Skin epidermis (tissue), 12 donors: ENCODE results near the gene EFHD1.
A peak's percentile ranks its signal among the peaks of the same experiment; 100 is the strongest.
"Not testable (repeated sequence)": the region's sequence is repeated elsewhere in the genome, so short reads cannot be mapped to it uniquely, and the experiment has no call there.

Experiments
- H3K27ac ChIP-seq, 21 experiments: fragments of 200-600 bp; sonication (generic) in 11 of 21; one replicate each; pipeline ENCODE4 v1.5.0; 2020; ENCODE audit warnings: mild to moderate bottlenecking in 3 of 21, inconsistent platforms in 2 of 21, moderate library complexity in 2 of 21
- H3K4me3 ChIP-seq, 7 experiments: fragments of 200-600 bp; sonication (generic) in 2 of 7; one replicate each; pipeline ENCODE4 v1.5.0; 2020; ENCODE audit warnings: inconsistent platforms in 2 of 7, mild to moderate bottlenecking in 2 of 7, moderate library complexity in 1 of 7

The EFHD1 gene

GRCh38 chr2:232613538-232614134, 19.8 kb upstream of the EFHD1 start:
- no peak overlapping the region for H3K4me3 ChIP-seq
- H3K27ac ChIP-seq, result no peak overlapping the region

DNA sequence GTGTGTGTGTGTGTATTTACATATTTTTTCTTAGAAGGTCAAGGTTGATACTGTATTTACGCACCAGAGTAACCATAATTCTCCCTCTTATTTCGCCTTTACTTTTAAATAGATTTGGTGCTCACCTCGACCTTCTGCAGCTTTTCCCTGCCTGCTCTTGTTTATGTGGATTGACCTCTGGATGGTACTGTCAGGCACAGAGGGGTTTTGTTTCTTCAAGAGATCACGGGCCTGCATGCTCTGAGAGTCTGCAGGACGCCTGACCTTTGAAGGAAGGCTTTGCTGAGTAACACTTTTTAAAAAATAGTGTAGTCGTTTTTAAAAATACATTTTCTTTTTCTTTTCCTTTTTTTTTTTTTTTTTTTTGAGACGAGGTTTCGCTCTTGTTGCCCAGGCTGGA, 18.1 kb upstream of the EFHD1 start:
- H3K27ac ChIP-seq, result no peak overlapping the region

GRCh38 chr2:232621186-232621585, 12.2 kb upstream of the EFHD1 start:
- no peak overlapping the region for H3K4me3 ChIP-seq
- H3K27ac ChIP-seq, result no peak overlapping the region

More for the DNA sequence above, 18.1 kb upstream of the EFHD1 start:
- H3K4me3 ChIP-seq, result no peak overlapping the region

- Histone ChIP-seq H3K4me3 (no peak overlapping the region), H3K27ac (no peak overlapping the region)
Observed at GRCh38 chr2:232622563-232622962, 10.8 kb upstream of the EFHD1 start.

DNA sequence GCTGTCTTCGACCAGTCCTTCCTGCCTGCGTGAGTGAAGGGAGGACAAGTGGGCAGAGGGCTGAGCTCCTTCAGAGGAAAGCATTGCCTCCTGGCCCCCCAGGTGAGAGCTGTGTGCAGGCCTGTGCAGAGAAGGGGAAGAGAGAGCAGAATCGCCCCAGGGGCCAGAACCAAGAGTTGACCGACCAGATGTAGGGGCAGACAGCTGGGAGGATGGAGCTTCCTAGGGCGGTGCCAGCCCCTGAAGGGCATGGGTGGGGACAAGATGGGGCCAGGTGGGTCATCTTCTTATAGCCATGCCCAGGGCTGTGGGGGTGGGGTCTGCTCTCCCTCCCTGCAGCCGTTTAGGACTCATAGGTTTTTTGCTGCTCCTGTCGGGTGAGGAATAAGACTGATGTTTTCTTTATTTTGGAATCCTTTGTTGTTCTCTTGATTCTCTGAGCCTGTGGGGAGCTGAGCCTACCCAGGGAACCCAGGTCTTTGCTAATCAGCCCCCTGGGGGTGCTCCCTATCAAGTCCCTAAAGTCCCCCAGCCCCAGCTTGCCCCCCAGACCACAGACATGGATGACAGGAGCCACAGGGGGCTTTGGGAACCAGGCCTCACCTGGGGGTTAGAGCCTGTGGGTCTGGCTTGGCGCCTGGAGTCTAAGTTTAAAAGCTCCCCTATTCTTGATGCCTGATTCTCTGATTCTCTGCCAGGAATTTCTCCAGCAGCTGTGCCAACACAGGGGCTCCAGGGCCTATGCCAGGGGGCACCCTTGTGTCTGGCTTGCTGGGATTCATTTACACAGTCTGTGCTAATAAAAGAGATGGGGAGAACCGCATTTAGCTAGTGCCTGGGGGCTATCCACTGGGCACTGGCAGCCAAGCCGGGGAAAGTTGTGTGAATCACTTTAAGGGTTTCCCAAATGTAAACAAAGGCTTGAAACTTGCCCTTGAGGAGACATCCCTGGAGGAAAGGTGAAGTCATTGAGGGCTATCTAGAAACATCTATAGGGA, 9.3 kb upstream of the EFHD1 start:
- Histone ChIP-seq H3K4me3 (no peak overlapping the region), H3K27ac (no peak overlapping the region)

DNA sequence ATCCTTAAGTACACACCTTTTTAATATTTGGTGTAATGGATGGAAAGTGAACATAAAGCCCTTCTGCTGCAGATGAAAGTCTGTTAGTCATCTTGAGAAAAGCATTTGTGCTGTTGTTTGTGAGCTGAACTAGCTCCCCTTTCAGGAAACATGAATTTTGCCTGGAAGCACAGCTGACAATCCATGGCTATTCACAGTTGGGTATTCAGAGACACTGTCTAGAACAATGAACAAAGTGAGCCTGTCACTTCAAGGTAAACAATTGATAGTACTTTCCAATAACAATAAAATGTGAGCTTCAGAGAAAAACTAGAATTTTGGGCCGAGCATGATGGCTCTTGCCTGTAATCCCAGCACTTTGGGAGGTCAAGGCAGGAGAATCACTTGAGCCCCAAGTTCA, 6.8 kb upstream of the EFHD1 start:
- no peak overlapping the region for H3K27ac ChIP-seq

GRCh38 chr2:232628466-232629128, 4.8 kb upstream of the EFHD1 start:
- no peak overlapping the region for H3K4me3 ChIP-seq
- H3K27ac ChIP-seq, result no peak overlapping the region

More for the DNA sequence above, 6.8 kb upstream of the EFHD1 start:
- no peak overlapping the region for H3K4me3 ChIP-seq

GRCh38 chr2:232629129-232629475, 4.3 kb upstream of the EFHD1 start:
- no peak overlapping the region for H3K4me3 ChIP-seq
- no peak overlapping the region for H3K27ac ChIP-seq

- Histone ChIP-seq H3K4me3 (peak overlapping the region in 6 of 7 experiments; percentile 25 to 59 (median 47)), H3K27ac (peak overlapping the region in 10 of 21 experiments; percentile 2 to 81 (median 68))
Observed at GRCh38 chr2:232632229-232632903, 1.0 kb upstream of the EFHD1 start.

GRCh38 chr2:232632904-232633412, 446 bp upstream of the EFHD1 start:
- peak overlapping the region in 11 of 21 experiments; percentile 2 to 81 (median 68) for H3K27ac ChIP-seq
- peak overlapping the region; percentile 25 to 59 (median 45) for H3K4me3 ChIP-seq

DNA sequence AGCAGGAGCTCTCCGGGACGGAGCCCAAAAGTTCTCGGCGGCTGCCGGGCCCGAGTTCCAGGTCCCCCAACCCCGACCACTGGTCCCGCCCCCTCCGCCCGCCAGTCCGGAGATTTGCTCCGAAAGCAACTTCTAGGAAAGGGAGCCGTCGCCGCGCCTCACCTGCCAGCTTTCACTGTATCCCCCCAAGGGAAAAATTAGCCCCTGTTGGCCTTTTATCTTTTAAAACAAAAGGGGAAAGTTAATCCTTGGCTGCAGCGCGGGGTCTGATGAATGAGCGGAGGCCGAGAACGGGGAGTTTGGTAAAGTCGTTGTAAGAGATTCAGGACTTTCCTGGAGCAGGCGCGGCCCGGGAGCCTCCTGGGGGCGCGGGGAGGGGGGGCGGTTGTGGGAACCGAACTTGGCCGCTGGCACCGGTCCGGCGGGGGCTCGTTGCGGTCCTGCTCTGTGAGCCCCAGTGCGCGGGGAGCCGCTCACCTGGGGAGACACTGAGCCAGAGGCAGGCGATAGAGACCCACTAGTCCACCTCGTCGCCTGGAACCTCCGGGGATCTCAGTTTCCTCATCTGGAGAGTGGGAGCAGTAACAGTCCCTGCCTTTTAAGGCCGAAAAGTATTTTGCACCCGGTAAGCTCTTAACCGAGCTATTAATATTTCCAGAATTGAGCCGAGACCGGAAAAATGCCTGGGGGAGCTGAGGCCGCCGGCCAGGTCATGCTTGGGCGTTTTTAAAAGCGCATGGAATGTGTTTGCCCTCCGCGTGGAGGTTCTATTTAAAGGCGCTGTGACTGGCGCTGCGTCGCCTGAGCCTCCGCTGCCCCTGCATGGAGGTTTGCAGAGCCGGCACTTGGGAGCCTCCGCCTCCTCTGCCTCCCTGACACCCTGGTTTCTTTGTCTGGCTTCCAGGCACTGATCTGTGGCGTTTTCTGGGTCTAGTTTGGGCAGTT, 1.1 kb downstream of the EFHD1 start:
- peak overlapping the region; percentile 25 to 59 (median 45) for H3K4me3 ChIP-seq

DNA sequence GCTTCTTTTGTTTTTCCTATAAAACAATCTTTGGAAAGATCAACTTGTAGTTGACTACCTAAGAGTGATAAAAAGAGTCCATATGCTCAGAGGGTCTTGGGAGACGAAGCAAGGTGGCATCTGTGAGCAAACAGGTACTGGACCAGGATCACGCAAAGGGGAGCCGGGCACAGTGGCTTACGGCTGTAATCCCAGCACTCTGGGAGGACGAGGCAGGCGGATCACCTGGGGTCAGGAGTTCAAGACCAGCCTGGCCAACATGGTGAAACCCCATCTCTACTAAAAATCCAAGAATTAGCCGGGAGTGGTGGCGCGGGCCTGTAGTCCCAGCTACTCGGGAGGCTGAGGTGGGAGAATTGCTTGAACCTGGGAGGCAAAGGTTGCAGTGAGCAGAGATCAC, 2.0 kb downstream of the EFHD1 start:
- not testable (repeated sequence) for H3K4me3 ChIP-seq, H3K27ac ChIP-seq

More for the DNA sequence above, 1.1 kb downstream of the EFHD1 start:
- H3K27ac ChIP-seq, result peak overlapping the region in 6 of 21 experiments; percentile 15 to 80 (median 50)

- Histone ChIP-seq H3K27ac (no peak overlapping the region), H3K4me3 (no peak overlapping the region)
Observed at GRCh38 chr2:232635820-232636219, 2.4 kb downstream of the EFHD1 start.

- H3K27ac ChIP-seq, result no peak overlapping the region
- no peak overlapping the region for H3K4me3 ChIP-seq
Observed at GRCh38 chr2:232636788-232637420, 3.5 kb downstream of the EFHD1 start.

DNA sequence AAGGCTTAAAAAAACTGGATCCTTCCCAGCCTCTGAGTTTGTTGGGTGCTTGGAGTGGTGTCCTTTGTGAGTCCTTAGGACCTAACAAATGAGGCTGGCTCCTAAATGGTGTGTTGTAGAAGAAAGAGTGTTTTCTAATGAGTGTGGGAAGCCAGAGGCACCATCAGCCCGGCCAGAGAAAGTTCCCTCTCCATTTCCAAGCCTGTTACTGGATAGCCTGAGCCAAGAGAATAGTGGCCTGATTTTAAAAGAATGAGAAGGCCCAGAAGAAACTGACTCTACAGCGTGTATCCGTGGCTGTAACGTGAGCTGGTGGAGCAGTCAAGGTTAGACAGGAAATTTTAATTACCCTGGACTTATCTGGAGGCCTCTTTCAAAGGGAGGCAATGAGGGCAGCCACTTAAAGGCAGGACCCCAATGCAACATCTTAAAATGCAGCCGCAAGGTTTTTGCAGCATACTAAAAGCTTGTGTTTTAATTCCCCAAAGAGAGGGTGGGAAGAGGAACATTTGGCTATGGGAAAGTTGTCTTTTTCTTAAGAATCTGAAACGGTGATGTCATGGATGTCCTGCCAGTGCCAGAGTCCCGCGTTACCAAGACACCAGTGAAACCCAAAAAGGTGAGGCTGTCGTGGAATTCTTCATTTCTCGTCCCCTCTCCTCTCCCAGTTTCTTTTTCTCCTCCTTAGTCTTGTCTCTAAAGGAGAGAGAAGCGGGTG, 4.6 kb downstream of the EFHD1 start:
- Histone ChIP-seq H3K4me3 (no peak overlapping the region), H3K27ac (no peak overlapping the region)

GRCh38 chr2:232641153-232641848, 7.9 kb downstream of the EFHD1 start:
- no peak overlapping the region for H3K4me3 ChIP-seq
- no peak overlapping the region for H3K27ac ChIP-seq

DNA sequence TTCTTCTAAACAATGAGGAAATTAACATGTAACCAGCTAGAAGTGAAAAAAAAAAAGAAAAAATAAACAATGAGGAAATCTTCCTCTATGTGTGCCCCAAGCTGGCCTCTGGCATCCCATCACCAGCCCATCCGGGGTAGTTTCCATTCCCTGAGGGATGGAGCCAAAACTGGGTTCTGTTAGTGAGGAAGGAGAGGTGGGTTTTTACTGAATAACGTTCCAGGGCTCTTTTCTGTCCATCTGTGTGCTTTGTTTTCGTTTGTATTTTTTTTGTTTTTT, 9.7 kb downstream of the EFHD1 start:
- no peak overlapping the region for H3K27ac ChIP-seq

More for the DNA sequence above, 9.7 kb downstream of the EFHD1 start:
- H3K4me3 ChIP-seq, result no peak overlapping the region
